Measurements from ENCODE around the gene SMURF2. TPM values are rescaled to one million over a fixed set of nuclear protein-coding genes. Genes with fewer than 3 reads are reported as not detected.
A peak's percentile ranks its signal among the peaks of the same experiment; 100 is the strongest.

Gene SMURF2
- polyA plus RNA-seq, 1 donor from 2014 or later, result 3.2 TPM

DNA sequence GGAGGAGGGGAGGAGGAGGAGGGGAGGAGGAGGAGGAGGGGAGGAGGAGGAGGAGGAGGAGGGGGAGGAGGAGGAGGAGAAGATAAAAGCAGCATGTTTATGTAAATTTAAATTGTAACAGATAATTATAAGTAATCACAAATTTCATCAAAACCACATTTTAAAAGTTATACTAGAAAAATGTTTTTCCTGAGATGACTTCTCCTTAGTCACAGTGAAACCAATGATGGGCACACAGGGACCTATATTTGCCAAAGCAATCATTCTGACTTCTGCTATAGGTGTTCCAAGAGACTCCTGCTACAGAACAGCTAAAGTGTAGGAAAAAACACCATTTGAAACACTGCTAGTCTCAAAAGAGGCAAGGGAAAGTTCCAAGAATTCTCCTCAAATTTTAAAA is 88.9 kb downstream of the SMURF2 start:
- H3K27ac Mint-ChIP-seq, result no peak overlapping the region
- no peaks in the 10 kb centered on the region for H3K27me3 Mint-ChIP-seq
- H3K4me3 Mint-ChIP-seq, result no peak overlapping the region
- H3K9me3 Mint-ChIP-seq, result no peaks in the 10 kb centered on the region
- peaks cover 5% of the 10 kb centered on the region for H3K36me3 Mint-ChIP-seq
- no peaks in the 10 kb centered on the region for H3K4me1 Mint-ChIP-seq

DNA sequence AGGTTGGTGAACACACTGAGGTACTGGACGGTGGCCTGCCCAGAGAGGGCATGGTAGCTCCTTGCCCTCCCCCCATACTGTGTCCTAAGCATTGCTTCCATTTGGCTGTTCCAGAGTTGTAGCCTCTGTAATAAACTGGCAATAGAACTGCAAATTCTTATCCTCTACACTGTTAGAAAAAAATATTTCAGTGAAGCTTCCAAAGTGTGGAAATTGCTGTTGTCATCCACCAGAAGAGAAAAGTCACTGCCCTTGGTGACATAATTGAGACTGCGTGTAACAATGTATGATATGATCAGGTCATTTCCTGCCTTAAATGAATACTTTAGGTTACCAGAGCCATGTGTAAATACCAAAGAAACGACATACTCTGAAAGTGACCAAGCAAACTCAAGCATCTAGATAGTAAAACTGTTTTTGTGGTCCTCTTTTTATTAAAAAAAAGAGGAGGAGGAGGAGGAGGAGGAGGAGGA is 89.4 kb downstream of the SMURF2 start:
- H3K36me3 Mint-ChIP-seq, result peaks cover 5% of the 10 kb centered on the region
- H3K27ac Mint-ChIP-seq, result peak overlapping the region in 1 of 3 donors; percentile 71
- no peak overlapping the region for H3K4me3 Mint-ChIP-seq
- H3K27me3 Mint-ChIP-seq, result no peaks in the 10 kb centered on the region
- no peaks in the 10 kb centered on the region for H3K4me1 Mint-ChIP-seq
- H3K9me3 Mint-ChIP-seq, result no peaks in the 10 kb centered on the region

DNA sequence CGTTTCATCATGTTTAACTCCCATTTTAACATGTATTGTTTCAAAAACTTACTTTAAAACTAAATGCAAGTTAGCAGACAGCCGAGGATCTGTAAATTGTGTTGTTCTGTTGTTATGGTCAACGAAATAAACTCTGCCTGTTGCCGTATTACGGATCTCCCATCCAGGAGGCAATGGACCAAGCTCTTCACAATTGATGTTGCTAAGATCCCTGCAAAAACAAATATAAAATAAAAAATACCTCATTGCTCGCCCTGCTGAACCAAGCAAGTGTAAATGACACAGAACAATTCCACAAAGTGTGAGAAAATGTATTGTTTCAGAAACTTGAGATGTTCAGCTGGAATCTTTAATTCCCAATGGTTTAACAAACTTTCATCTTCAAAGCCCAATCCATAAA is 90.4 kb downstream of the SMURF2 start:
- Mint-ChIP-seq H3K27me3 (no peaks in the 10 kb centered on the region), H3K27ac (no peak overlapping the region), H3K4me3 (no peak overlapping the region), H3K36me3 (peaks cover 3% of the 10 kb centered on the region), H3K9me3 (no peaks in the 10 kb centered on the region), H3K4me1 (no peaks in the 10 kb centered on the region)

DNA sequence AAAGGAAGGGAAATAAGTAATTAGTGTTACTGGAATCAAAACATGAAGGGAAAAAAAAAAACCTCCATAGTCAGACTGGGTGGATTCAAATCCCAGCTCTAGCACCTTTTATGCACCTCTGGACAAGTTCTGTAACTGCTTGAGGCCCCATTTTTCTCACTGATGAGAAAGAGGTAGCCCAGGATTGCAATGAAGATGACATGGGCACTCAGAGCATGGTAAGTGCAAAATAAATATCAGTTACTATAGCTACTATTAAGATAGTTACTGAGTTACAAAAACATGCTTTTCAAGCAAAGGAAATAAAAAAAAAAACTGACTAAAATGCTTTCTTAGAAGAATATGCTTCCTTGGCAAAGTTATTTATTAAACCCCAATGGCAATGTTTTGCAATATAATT is 96.5 kb downstream of the SMURF2 start:
- peaks cover 12% of the 10 kb centered on the region for H3K36me3 Mint-ChIP-seq
- H3K4me1 Mint-ChIP-seq, result no peaks in the 10 kb centered on the region
- no peaks in the 10 kb centered on the region for H3K9me3 Mint-ChIP-seq
- no peak overlapping the region for H3K27ac Mint-ChIP-seq
- H3K27me3 Mint-ChIP-seq, result no peaks in the 10 kb centered on the region
- no peak overlapping the region for H3K4me3 Mint-ChIP-seq

DNA sequence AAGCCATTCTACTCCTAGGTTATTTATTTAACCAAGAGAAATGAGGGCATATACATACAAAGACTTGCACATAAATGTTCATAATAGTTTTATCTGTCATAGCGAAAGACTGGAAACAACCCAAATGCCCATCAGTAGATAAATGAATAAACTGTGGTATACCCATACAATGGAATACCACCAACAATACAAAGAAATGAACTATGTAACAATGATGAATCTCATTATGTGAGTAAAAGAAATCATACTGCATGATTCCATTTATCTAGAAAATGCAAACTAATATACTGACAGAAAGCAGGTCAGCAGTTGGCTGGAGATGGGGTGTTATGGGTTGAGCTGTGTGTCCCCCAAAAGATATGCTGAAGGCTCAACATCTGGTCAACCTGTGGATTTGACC is 98.0 kb downstream of the SMURF2 start:
- Mint-ChIP-seq H3K27ac (peak overlapping the region in 1 of 3 donors; percentile 55), H3K4me1 (no peaks in the 10 kb centered on the region), H3K9me3 (no peaks in the 10 kb centered on the region), H3K36me3 (peaks cover 12% of the 10 kb centered on the region), H3K27me3 (no peaks in the 10 kb centered on the region), H3K4me3 (no peak overlapping the region)

DNA sequence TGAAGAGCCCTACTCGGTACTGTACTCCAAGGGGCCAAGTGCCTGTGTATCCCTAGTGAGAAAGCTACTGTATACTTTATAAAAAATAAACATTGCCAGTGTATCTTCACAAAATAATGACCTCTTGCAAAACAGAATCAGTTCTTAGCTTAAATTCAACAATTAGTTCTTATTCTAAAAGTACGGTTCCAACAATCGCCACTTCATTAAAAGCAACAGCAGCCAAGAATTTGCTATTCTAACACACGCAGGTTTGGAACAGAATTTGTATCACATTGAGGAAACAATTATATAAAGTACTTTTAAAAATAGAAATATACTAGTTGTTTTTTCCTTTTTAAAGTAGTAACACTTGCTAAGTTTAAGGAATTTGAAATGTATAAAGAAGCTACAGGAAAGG is 106.8 kb downstream of the SMURF2 start:
- H3K9me3 Mint-ChIP-seq, result no peaks in the 10 kb centered on the region
- H3K27ac Mint-ChIP-seq, result no peak overlapping the region
- H3K4me1 Mint-ChIP-seq, result peaks cover 0 to 2% (median 0%) of the 10 kb centered on the region in 3 donors
- no peaks in the 10 kb centered on the region for H3K27me3 Mint-ChIP-seq
- peaks cover 6% of the 10 kb centered on the region for H3K36me3 Mint-ChIP-seq
- H3K4me3 Mint-ChIP-seq, result no peak overlapping the region

DNA sequence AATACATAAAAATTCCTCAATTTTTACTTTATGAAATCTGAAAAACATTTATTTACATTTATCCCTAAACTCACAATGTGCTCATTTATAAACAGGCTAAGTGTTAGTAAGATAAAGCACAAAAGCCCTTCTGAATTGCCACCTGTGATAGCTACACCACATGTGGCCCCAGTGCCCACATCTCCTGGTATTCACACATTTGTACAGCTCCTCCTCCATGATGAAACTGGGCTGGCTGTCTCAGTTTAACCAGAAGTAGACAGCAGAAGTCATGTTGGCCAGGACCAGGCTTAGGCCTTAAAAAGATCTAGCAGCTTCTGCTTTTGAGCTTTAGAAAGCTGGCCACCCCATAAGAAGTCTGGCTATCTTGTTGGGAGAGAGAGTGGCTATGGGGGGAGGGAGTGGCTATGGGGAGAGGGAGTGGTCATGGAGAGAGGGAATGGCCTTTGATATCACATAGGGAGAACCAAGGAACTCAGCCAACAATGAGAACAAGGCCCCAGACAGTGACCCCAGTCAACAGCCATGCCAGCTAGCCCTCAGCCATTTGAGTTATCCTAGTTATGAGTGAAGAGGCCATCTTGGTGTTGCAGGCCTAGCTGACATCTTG is 108.0 kb downstream of the SMURF2 start:
- Mint-ChIP-seq H3K4me3 (no peak overlapping the region), H3K9me3 (no peaks in the 10 kb centered on the region), H3K27me3 (no peaks in the 10 kb centered on the region), H3K4me1 (peaks cover 0 to 2% (median 0%) of the 10 kb centered on the region in 3 donors), H3K36me3 (peaks cover 6% of the 10 kb centered on the region), H3K27ac (no peak overlapping the region)

DNA sequence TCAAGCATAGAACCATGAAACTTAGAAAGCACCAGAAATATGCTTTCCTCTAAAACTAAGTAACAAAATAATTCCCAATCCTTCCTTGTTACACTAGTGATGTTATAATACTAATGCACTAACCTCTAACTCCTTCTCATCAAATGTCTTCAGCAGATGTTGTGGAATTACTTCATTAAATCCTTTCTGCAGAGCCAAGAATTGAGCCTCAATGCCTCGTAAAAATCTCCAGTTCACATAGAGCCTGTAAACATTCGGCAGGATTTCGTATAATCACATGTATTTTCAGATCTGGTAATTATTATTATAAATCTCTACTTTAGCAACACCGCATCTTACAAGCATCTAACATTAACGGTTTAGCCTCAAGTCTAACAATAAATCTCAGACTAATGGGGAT is 110.6 kb downstream of the SMURF2 start:
- H3K4me1 Mint-ChIP-seq, result peaks cover 0 to 2% (median 0%) of the 10 kb centered on the region in 3 donors

DNA sequence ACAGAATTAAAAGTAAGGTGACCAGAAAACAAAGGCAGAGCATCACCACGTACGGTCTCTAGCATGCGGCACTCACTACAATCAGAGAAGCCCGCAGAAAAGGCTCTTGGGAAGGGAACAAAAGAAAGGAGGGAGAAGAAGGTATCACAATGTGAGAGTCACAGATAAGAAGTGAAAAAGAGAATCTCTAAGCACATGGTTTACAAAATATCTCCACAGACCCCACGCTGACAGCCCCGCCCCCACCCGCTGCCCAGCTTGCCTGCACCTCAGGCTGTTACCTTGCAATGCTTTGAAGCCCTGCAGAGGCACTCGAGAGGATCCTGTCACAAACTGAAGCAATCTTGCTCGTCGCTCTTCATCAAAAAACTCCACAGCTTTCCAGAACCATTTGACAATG is 114.8 kb downstream of the SMURF2 start:
- Mint-ChIP-seq H3K27ac (no peak overlapping the region), H3K4me3 (no peak overlapping the region), H3K27me3 (no peaks in the 10 kb centered on the region), H3K4me1 (no peaks in the 10 kb centered on the region), H3K36me3 (peaks cover 4% of the 10 kb centered on the region), H3K9me3 (no peaks in the 10 kb centered on the region)

More for the DNA sequence above, 110.6 kb downstream of the SMURF2 start:
- no peak overlapping the region for H3K27ac Mint-ChIP-seq
- H3K27me3 Mint-ChIP-seq, result no peaks in the 10 kb centered on the region
- peaks cover 6% of the 10 kb centered on the region for H3K36me3 Mint-ChIP-seq
- no peak overlapping the region for H3K4me3 Mint-ChIP-seq
- no peaks in the 10 kb centered on the region for H3K9me3 Mint-ChIP-seq

DNA sequence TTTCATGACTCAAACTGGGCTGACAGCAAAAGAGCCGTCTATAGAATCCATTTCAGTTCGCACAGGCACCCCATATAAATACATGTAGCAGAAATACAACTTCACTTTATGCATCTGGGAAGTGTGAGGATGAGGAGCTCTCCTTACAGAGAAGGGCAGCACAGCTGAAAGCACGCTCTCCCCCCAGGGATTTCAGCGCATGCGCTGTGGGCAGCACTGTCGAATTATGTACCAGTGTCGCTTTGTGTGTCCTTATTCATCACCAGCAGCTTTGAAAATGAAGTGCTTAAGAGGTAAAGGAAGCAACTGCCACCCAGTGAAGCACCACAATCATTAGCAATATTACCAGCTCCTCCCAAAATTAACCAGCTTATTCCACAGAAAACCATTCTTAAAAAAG is 115.4 kb downstream of the SMURF2 start:
- Mint-ChIP-seq H3K36me3 (peaks cover 2% of the 10 kb centered on the region), H3K27me3 (no peaks in the 10 kb centered on the region), H3K4me1 (no peaks in the 10 kb centered on the region), H3K27ac (no peak overlapping the region), H3K9me3 (no peaks in the 10 kb centered on the region), H3K4me3 (no peak overlapping the region)

DNA sequence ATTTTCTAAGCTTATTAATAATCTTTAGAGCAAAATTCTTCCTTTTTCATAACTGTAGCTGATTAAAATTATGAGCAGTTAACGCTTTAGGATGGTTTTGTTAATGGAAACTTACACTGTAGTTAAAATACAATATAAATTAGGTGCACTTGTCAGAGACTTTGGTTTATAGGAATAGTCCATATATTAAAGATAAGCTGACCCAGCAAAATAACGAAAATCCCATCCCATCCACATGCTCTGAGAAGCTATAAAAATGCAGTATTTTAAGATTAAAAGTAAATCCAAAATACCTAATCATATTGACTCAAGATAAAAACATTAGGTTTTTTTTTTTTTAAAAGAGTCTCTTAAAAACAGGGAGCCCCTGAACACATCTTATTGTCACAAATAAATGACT is 117.4 kb downstream of the SMURF2 start:
- Mint-ChIP-seq H3K36me3 (no peaks in the 10 kb centered on the region), H3K9me3 (no peaks in the 10 kb centered on the region), H3K4me1 (no peaks in the 10 kb centered on the region), H3K27ac (no peak overlapping the region), H3K4me3 (no peak overlapping the region), H3K27me3 (no peaks in the 10 kb centered on the region)

DNA sequence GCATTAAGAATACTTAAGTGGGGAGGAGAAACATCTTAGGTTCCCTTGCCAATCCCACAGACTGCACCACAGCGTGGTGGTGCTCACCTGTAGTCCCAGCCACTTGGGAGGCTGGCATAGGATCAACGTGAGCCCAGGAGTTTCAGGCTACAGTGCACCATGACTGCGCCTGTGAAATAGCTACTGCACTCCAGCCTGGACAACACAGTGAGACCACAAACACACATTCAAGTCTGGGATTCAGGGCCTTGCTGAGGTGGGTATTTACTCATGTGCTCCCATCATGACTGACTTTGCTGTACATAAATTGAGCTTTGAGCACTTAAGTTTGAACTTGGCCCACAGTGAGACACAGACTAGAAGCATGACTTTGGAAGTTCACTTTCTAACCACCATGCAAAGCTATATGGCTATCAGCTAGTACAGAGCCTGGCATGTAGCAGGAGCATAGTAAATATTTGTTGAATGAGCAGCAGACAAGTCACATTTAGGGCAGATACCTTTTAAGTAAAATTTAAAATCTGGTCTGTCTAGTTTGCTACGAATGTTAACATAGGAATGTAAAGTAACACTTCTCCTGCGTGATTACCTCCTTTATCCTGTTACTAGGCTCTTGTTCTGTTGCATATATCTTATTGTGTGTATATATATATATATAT is 121.9 kb downstream of the SMURF2 start:
- no peak overlapping the region for H3K4me3 Mint-ChIP-seq
- H3K27ac Mint-ChIP-seq, result no peak overlapping the region
- H3K36me3 Mint-ChIP-seq, result no peaks in the 10 kb centered on the region
- H3K4me1 Mint-ChIP-seq, result peaks cover 0 to 4% (median 0%) of the 10 kb centered on the region in 3 donors
- H3K27me3 Mint-ChIP-seq, result no peaks in the 10 kb centered on the region
- no peaks in the 10 kb centered on the region for H3K9me3 Mint-ChIP-seq

DNA sequence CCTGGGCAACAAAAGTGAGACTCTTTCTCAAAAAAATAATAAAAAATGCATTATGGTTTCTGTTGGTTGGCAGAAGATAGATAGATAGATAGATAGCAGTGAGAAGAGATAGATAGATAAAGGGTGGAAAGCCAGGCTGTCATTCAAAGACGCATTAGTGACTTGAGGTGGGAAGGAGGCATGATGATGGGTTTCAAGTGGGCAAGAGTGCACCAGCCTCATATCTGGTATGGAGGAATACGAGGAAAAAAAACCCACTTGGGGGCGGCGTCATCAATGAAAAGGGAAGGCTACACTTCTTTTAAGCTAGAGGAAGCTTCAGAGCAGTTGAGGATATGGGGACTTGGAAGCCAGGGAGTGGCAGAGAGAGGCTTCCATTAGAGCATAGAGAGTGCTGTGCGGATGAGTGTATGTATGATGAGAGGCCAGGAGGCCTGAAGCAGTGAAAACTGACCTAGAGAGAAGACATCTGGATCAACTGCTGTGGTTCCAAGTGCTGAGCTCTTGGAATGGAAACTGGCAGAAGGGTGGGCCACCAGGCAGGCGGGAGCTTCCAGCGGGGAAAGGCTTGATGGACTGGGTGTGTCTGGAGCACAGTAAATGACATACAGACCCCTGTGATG is 123.5 kb downstream of the SMURF2 start:
- Mint-ChIP-seq H3K4me3 (peak overlapping the region in 1 of 4 donors; percentile 6), H3K4me1 (peaks cover 0 to 4% (median 0%) of the 10 kb centered on the region in 3 donors), H3K27me3 (no peaks in the 10 kb centered on the region), H3K9me3 (no peaks in the 10 kb centered on the region), H3K36me3 (no peaks in the 10 kb centered on the region), H3K27ac (peak overlapping the region in 2 of 3 donors; percentile 13 to 35)

DNA sequence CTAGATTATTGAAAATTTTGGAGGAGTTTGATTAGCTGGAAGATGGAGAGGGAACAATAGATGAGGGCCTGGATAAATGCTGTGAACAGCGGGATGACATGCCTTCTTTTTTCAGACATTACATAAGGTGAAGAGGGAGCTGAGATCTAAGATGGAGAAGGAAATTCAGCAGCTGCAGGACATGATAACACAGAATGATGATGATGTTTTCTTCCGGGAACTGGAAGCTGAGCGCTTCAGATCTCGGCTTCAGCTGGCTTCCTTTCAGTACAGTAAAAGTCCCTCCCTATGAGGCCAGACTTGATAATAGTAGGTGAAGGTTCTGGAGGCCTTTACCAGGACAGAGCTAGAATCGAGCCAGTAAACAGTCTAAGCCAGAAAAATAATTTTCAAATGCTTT is 124.6 kb downstream of the SMURF2 start:
- H3K36me3 Mint-ChIP-seq, result no peaks in the 10 kb centered on the region
- no peak overlapping the region for H3K27ac Mint-ChIP-seq
- no peaks in the 10 kb centered on the region for H3K9me3 Mint-ChIP-seq
- H3K4me1 Mint-ChIP-seq, result peaks cover 0 to 4% (median 0%) of the 10 kb centered on the region in 3 donors
- H3K4me3 Mint-ChIP-seq, result no peak overlapping the region
- no peaks in the 10 kb centered on the region for H3K27me3 Mint-ChIP-seq

DNA sequence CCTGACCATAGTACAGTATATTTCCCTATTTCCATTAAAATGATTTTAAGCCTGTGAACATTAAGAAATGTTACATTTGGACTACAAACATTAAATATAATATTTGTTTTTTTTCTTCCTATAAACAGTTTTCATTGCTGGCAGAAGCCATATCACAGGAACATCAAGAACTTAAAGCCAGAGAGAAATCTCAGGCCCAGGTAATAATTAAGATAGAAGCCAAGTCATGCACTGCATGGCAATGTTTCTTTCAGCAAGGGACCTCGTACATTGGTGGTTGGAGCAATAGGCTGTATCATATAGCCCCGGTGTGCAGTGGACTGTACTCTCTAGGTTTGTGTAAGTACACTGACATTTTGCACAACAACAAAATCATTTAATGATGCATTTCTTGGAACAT is 125.2 kb downstream of the SMURF2 start:
- no peaks in the 10 kb centered on the region for H3K27me3 Mint-ChIP-seq
- H3K27ac Mint-ChIP-seq, result no peak overlapping the region
- H3K9me3 Mint-ChIP-seq, result no peaks in the 10 kb centered on the region
- no peaks in the 10 kb centered on the region for H3K36me3 Mint-ChIP-seq
- H3K4me1 Mint-ChIP-seq, result peaks cover 0 to 4% (median 0%) of the 10 kb centered on the region in 3 donors
- H3K4me3 Mint-ChIP-seq, result no peak overlapping the region

DNA sequence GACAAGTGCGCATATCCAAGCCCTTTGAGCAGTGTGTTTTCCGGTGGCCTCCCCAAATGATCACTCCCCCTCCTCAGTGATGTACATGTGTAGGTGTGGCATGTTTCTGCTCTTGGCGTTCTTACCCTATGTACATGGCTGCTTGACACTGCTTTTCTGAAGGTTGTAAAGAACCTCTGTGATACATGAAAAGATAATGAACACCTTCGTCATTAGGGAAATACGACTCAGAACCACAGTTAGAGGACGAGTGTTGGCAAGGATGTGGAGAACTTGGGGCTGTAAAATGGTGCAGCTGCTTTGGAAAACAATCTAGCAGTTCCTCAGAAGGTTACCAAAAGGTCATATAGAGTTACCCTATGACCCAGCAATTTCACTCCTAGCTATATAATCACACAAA is 126.8 kb downstream of the SMURF2 start:
- peaks cover 0 to 4% (median 0%) of the 10 kb centered on the region in 3 donors for H3K4me1 Mint-ChIP-seq
- H3K4me3 Mint-ChIP-seq, result no peak overlapping the region
- no peaks in the 10 kb centered on the region for H3K36me3 Mint-ChIP-seq
- H3K9me3 Mint-ChIP-seq, result no peaks in the 10 kb centered on the region
- H3K27me3 Mint-ChIP-seq, result no peaks in the 10 kb centered on the region
- no peak overlapping the region for H3K27ac Mint-ChIP-seq
